HG03558 (cell line): ENCODE results near the gene KLC3.

ENCODE experiments used
- ATAC-seq: cut with Tn5 transposase; IDR thresholded peaks from one replicate; pipeline ENCODE4 v1.9.1; 2021; ENCODE audit warnings: moderate number of reproducible peaks; ENCODE audit not compliant: unreplicated experiment; ENCODE audit errors: extremely low read depth

KLC3 gene

GRCh38 chr19:45364696-45365095, 24.1 kb downstream of the KLC3 start:
- ATAC-seq = no peak

GRCh38 chr19:45368127-45368526, 27.6 kb downstream of the KLC3 start:
- no peak for ATAC-seq

GRCh38 chr19:45368737-45369340, 28.3 kb downstream of the KLC3 start:
- ATAC-seq = no peak

- peak; percentile 82 for ATAC-seq
Observed at GRCh38 chr19:45370410-45371204, 30.1 kb downstream of the KLC3 start, which contains the start of gene ERCC2. ERCC2 (minus strand) TSS chr19:45370573; CDS start chr19:45370540, 33 bp downstream.

- no peak for ATAC-seq
Observed at GRCh38 chr19:45376045-45376724, 35.6 kb downstream of the KLC3 start.

- ATAC-seq = no peak
Observed at GRCh38 chr19:45380107-45380506, 39.6 kb downstream of the KLC3 start.

- no peak for ATAC-seq
Observed at GRCh38 chr19:45382426-45382825, 41.9 kb downstream of the KLC3 start.

- ATAC-seq = no peak
Observed at GRCh38 chr19:45385392-45386221, 45.1 kb downstream of the KLC3 start.

GRCh38 chr19:45391346-45391745, 50.8 kb downstream of the KLC3 start:
- ATAC-seq = no peak

- no peak for ATAC-seq
Observed at GRCh38 chr19:45391871-45392665, 51.5 kb downstream of the KLC3 start.

GRCh38 chr19:45395821-45396617, 55.5 kb downstream of the KLC3 start:
- ATAC-seq = no peak

GRCh38 chr19:45400192-45400591, 59.6 kb downstream of the KLC3 start:
- ATAC-seq = no peak
